Colonic mucosa (tissue), 4 donors: ENCODE results near the gene HLA-E. TPM values are rescaled to one million over a fixed set of nuclear protein-coding genes. Genes with fewer than 3 reads are reported as not detected.

ENCODE experiments used
- DNase-seq: peaks from one replicate; pipeline ENCODE4 v3.0.0-alpha.2; 2020
- H3K27ac ChIP-seq: fragments of 200-600 bp; one replicate; pipeline ENCODE4 v1.8.0; 2021
- H3K27me3 ChIP-seq: fragments of 200-600 bp; one replicate; pipeline ENCODE4 v1.8.0; 2021
- H3K36me3 ChIP-seq: fragments of 200-600 bp; one replicate; pipeline ENCODE4 v1.8.0; 2021
- H3K4me1 ChIP-seq: fragments of 200-600 bp; one replicate; pipeline ENCODE4 v1.8.0; 2021; ENCODE audit warnings: mild to moderate bottlenecking
- H3K4me3 ChIP-seq: fragments of 200-600 bp; one replicate; pipeline ENCODE4 v1.8.0; 2021
- H3K9ac ChIP-seq, 2 donors: one replicate each; pipeline ENCODE4 v1.7.0; 2013; ENCODE audit warnings: control low read depth in 2 of 2, low read depth in 2 of 2, low read length in 2 of 2
- H3K9me3 ChIP-seq: fragments of 200-600 bp; one replicate; pipeline ENCODE4 v1.8.0; 2021
- CTCF ChIP-seq: fragments of 200-600 bp; IDR thresholded peaks from one replicate; pipeline ENCODE4 v1.8.0; 2022; ENCODE audit warnings: antibody characterized with exemption, mild to moderate bottlenecking
- intact Hi-C: fragments of 100-400 bp; cut with DNase I; formaldehyde crosslinking; loops from one replicate; pipeline ENCODE4 v1.14.1; 2022
- total RNA-seq, 2 donors: library from RNA; stranded (reverse); fragmentation: NEBNext Ultra II Directional in 1 of 2; extraction: Animal tissue kit (Norgen Biotek cat#: 25700) in 1 of 2; gene quantifications; one replicate each; pipeline ENCODE4 v1.2.1, GENCODE V29; 2021
- donor health status: healthy.
- donor health status: DM: no; HTN: no; CAD: no.
- donor health status: DM: no; HTN: no; CAD: no.

The HLA-E gene
- total RNA-seq, 2 donors from 2014 or later: 208 to 471 TPM

- Histone ChIP-seq H3K4me3 (no peak overlapping the region), H3K36me3 (no peaks in the 10 kb centered on the region), H3K27ac (peak overlapping the region; percentile 64), H3K9ac (no peak overlapping the region), H3K9me3 (no peaks in the 10 kb centered on the region), H3K27me3 (no peaks in the 10 kb centered on the region), H3K4me1 (no peaks in the 10 kb centered on the region)
- TF ChIP-seq CTCF: no peak
- no peak for DNase-seq
- intact Hi-C loops: no loop called here
These were observed 19.8 kb downstream of the HLA-E start for GRCh38 chr6:30508890-30509736.

- H3K27me3 ChIP-seq: no peaks in the 10 kb centered on the region
- no peak overlapping the region for H3K27ac ChIP-seq
- H3K36me3 ChIP-seq: no peaks in the 10 kb centered on the region
- no peak for TF ChIP-seq CTCF
- H3K9me3 ChIP-seq: no peaks in the 10 kb centered on the region
- H3K4me3 ChIP-seq: no peak overlapping the region
- DNase-seq: peak; percentile 12
- no peak overlapping the region for H3K9ac ChIP-seq
- intact Hi-C loops: no loop called here
- no peaks in the 10 kb centered on the region for H3K4me1 ChIP-seq
These were observed 21.3 kb downstream of the HLA-E start for GRCh38 chr6:30510419-30511168.

DNA sequence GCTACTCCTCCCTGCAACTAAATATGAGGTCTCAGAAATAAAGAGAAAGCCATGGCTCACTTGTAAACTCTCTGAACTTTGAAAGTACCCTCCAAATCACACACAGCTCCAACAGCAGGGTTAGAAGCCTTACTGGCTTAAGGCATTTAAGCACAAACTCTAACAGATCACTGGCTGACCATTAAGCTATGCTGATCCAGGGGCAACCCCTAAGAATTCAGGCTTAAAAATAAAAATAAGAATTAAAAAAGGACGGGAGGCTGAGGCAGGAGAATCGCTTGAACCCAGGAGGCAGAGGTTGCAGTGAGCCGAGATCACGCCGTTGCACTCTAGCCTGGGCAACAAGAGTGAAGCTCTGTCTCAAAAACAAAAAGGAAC, 21.8 kb downstream of the HLA-E start:
- Histone ChIP-seq H3K4me3 (no peak overlapping the region), H3K9ac (no peak overlapping the region), H3K9me3 (no peaks in the 10 kb centered on the region), H3K4me1 (no peaks in the 10 kb centered on the region), H3K27me3 (no peaks in the 10 kb centered on the region), H3K27ac (no peak overlapping the region), H3K36me3 (no peaks in the 10 kb centered on the region)
- intact Hi-C loops: no loop called here
- peak; percentile 10 for DNase-seq
- TF ChIP-seq CTCF: no peak

- no peaks in the 10 kb centered on the region for H3K27me3 ChIP-seq
- no peak overlapping the region for H3K4me3 ChIP-seq
- H3K4me1 ChIP-seq: no peaks in the 10 kb centered on the region
- H3K27ac ChIP-seq: no peak overlapping the region
- no peak for TF ChIP-seq CTCF
- H3K36me3 ChIP-seq: no peaks in the 10 kb centered on the region
- H3K9me3 ChIP-seq: no peaks in the 10 kb centered on the region
- intact Hi-C loops: no loop called here
- no peak overlapping the region for H3K9ac ChIP-seq
- no peak for DNase-seq
These were observed 24.1 kb downstream of the HLA-E start for GRCh38 chr6:30513451-30513850.

- H3K9me3 ChIP-seq: no peaks in the 10 kb centered on the region
- TF ChIP-seq CTCF: no peak
- intact Hi-C loops: no loop called here
- H3K27ac ChIP-seq: peak overlapping the region; percentile 98
- no peaks in the 10 kb centered on the region for H3K27me3 ChIP-seq
- no peak overlapping the region for H3K9ac ChIP-seq
- no peak for DNase-seq
- H3K4me1 ChIP-seq: no peaks in the 10 kb centered on the region
- H3K4me3 ChIP-seq: no peak overlapping the region
- no peaks in the 10 kb centered on the region for H3K36me3 ChIP-seq
These were observed 25.8 kb downstream of the HLA-E start for GRCh38 chr6:30515106-30515505.
